Mesenchymal stem cell (in vitro differentiated cells and primary cell): ENCODE data around the gene TOLLIP.
"Not testable (repeated sequence)": the region's sequence is repeated elsewhere in the genome, so short reads cannot be mapped to it uniquely, and the experiment has no call there.

ENCODE experiments used
- DNase-seq: peaks from one replicate; pipeline ENCODE4 v3.0.0-alpha.2; 2013
- H2AFZ ChIP-seq: one replicate; pipeline ENCODE4 v1.6.1; 2013; ENCODE audit warnings: low read depth, mild to moderate bottlenecking, control low read depth, inconsistent platforms, low read length, moderate library complexity
- H2AK5ac ChIP-seq: 2 replicates; pipeline ENCODE4 v1.6.1; 2013; ENCODE audit warnings: low read length, moderate library complexity, mild to moderate bottlenecking, inconsistent platforms; ENCODE audit not compliant: severe bottlenecking
- H2BK120ac ChIP-seq: one replicate; pipeline ENCODE4 v1.6.1; 2013; ENCODE audit warnings: low read depth, mild to moderate bottlenecking, inconsistent platforms, low read length, moderate library complexity
- H2BK12ac ChIP-seq, 2 experiments: one replicate each; pipeline ENCODE4 v1.6.1; 2013; ENCODE audit warnings: inconsistent platforms in 2 of 2, low read length in 2 of 2, mild to moderate bottlenecking in 2 of 2, moderate library complexity in 2 of 2, control low read depth in 1 of 2
- H2BK15ac ChIP-seq: one replicate; pipeline ENCODE4 v1.6.1; 2013; ENCODE audit warnings: mild to moderate bottlenecking, low read depth, inconsistent platforms; ENCODE audit not compliant: poor library complexity, severe bottlenecking
- H2BK5ac ChIP-seq: 2 replicates; pipeline ENCODE4 v1.6.1; 2013; ENCODE audit warnings: low read depth, mild to moderate bottlenecking, low read length, control low read depth, inconsistent platforms; ENCODE audit not compliant: poor library complexity, severe bottlenecking
- H3K14ac ChIP-seq, 2 experiments: one replicate each; pipeline ENCODE4 v1.6.1; 2013; ENCODE audit warnings: inconsistent platforms in 2 of 2, low read length in 2 of 2, control low read depth in 1 of 2, mild to moderate bottlenecking in 1 of 2, moderate library complexity in 1 of 2
- H3K18ac ChIP-seq, 2 experiments: one replicate each; pipeline ENCODE4 v1.6.1; 2013; ENCODE audit warnings: inconsistent platforms in 2 of 2, low read length in 2 of 2, control low read depth in 1 of 2, low read depth in 1 of 2, mild to moderate bottlenecking in 1 of 2
- H3K23ac ChIP-seq, 2 experiments: one replicate each; pipeline ENCODE4 v1.6.1; 2013; ENCODE audit warnings: inconsistent platforms in 2 of 2, low read length in 2 of 2, mild to moderate bottlenecking in 2 of 2, moderate library complexity in 2 of 2, control low read depth in 1 of 2
- H3K27ac ChIP-seq: 2 replicates; pipeline ENCODE4 v1.5.1; 2013; ENCODE audit warnings: mild to moderate bottlenecking, moderate library complexity, low read length, control low read depth, inconsistent platforms; ENCODE audit not compliant: poor library complexity, severe bottlenecking
- H3K27me3 ChIP-seq, 2 experiments: 2 replicates each; pipeline versions ENCODE4 v1.6.1 to v1.7.0; 2013; ENCODE audit warnings: low read length in 2 of 2, mild to moderate bottlenecking in 2 of 2, moderate library complexity in 2 of 2, control low read depth in 1 of 2, inconsistent platforms in 1 of 2; ENCODE audit not compliant: control insufficient read depth in 1 of 2, insufficient read depth in 1 of 2
- H3K36me3 ChIP-seq, 2 experiments: 2 replicates each; pipeline versions ENCODE4 v1.6.1 to v1.7.0; 2013; ENCODE audit warnings: low read length in 2 of 2, control low read depth in 1 of 2, inconsistent platforms in 1 of 2, low read depth in 1 of 2, mild to moderate bottlenecking in 1 of 2; ENCODE audit not compliant: insufficient read depth in 2 of 2, control insufficient read depth in 1 of 2
- H3K4ac ChIP-seq, 2 experiments: one replicate each; pipeline ENCODE4 v1.6.1; 2013; ENCODE audit warnings: inconsistent platforms in 2 of 2, low read length in 2 of 2, mild to moderate bottlenecking in 2 of 2, moderate library complexity in 2 of 2, control low read depth in 1 of 2, low read depth in 1 of 2
- H3K4me1 ChIP-seq: 2 replicates; pipeline ENCODE4 v1.6.1; 2013; ENCODE audit warnings: low read depth, low read length, control low read depth; ENCODE audit not compliant: control insufficient read depth, insufficient read depth
- H3K4me2 ChIP-seq: 2 replicates; pipeline ENCODE4 v1.6.1; 2013; ENCODE audit warnings: low read length, mild to moderate bottlenecking, inconsistent platforms; ENCODE audit not compliant: poor library complexity, severe bottlenecking
- H3K4me3 ChIP-seq, 2 experiments: 2 replicates each; pipeline versions ENCODE4 v1.5.1 to v1.7.0; 2013; ENCODE audit warnings: low read length in 2 of 2, mild to moderate bottlenecking in 2 of 2, control low read depth in 1 of 2, low read depth in 1 of 2; ENCODE audit not compliant: insufficient read depth in 1 of 2
- H3K79me1 ChIP-seq: replicated peaks from 2 replicates; pipeline ENCODE4 v1.6.1; 2013; ENCODE audit warnings: mild to moderate bottlenecking, control low read depth, low read length, inconsistent platforms; ENCODE audit not compliant: poor library complexity, severe bottlenecking
- H3K9ac ChIP-seq: 2 replicates; pipeline ENCODE4 v1.7.0; 2013; ENCODE audit warnings: mild to moderate bottlenecking, low read length, moderate library complexity
- H3K9me3 ChIP-seq: 2 replicates; pipeline ENCODE4 v1.7.0; 2013; ENCODE audit warnings: mild to moderate bottlenecking, low read length; ENCODE audit not compliant: control insufficient read depth
- H4K8ac ChIP-seq: one replicate; pipeline ENCODE4 v1.6.1; 2013; ENCODE audit warnings: inconsistent platforms, mild to moderate bottlenecking, low read length, moderate library complexity
- H4K91ac ChIP-seq: one replicate; pipeline ENCODE4 v1.6.1; 2013; ENCODE audit warnings: mild to moderate bottlenecking, low read length, inconsistent platforms
- WGBS: methylation state at CpG from one replicate; pipeline ENCODE4 v1.1.7; 2013; ENCODE audit warnings: mixed read lengths; 5-methylcytosine and 5-hydroxymethylcytosine counted together

Gene TOLLIP

DNA sequence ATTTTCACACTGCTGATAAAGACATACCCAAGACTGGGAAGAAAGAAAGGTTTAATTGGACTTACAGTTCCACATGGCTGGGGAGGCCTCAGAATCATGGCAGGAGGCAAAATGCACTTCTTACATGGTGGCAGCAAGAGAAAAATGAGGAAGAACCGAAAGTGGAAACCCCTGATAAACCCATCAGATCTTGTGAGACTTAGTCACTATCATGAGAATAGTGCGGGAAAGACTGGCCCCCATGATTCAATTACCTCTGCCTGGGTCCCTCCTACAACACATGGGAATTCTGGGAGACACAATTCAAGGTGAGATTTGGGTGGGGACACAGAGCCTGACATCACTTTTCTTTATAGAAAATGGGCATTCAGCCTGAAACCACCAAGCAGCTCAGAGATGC, 42.5 kb downstream of the TOLLIP start:
- H2AK5ac ChIP-seq, H3K79me1 ChIP-seq, H3K23ac ChIP-seq, H3K4me2 ChIP-seq, DNase-seq, H3K18ac ChIP-seq, H3K9me3 ChIP-seq, H2AFZ ChIP-seq, H2BK12ac ChIP-seq, H2BK5ac ChIP-seq, H2BK120ac ChIP-seq, H3K14ac ChIP-seq, H3K36me3 ChIP-seq, H4K8ac ChIP-seq, H3K27me3 ChIP-seq, H3K4me3 ChIP-seq, H4K91ac ChIP-seq, H2BK15ac ChIP-seq, H3K4ac ChIP-seq, H3K27ac ChIP-seq, H3K9ac ChIP-seq: not testable (repeated sequence)
- peaks cover 23% of the 10 kb centered on the region for H3K4me1 ChIP-seq
- 89% methylated on average over 2 of the region's 2 CpGs for WGBS

DNA sequence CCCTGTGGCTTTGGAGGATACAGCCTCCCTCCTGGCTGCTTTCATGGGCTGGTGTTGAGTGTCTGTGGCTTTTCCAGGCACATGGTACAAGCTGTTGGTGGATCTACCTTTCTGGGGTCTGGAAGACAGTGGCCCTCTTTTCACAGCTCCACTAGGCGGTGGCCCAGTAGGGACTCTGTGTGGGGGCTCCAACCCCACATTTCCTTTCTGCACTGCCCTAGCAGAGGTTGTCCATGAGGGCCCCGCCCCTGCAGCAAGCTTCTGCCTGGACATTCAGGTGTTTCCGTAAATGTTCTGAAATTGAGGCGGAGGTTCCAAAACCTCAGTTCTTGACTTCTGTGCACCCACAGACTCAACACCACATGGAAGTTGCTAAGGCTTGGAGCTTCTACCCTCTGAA, 44.0 kb downstream of the TOLLIP start:
- not testable (repeated sequence) for H3K23ac ChIP-seq, H3K4me2 ChIP-seq, H3K4me1 ChIP-seq, H3K36me3 ChIP-seq, H2BK5ac ChIP-seq, H2BK12ac ChIP-seq, H2BK15ac ChIP-seq, H3K4ac ChIP-seq, H3K4me3 ChIP-seq, H2AK5ac ChIP-seq, H3K18ac ChIP-seq, H4K91ac ChIP-seq, H3K79me1 ChIP-seq, H3K9me3 ChIP-seq, H4K8ac ChIP-seq, H3K14ac ChIP-seq, H3K27ac ChIP-seq, H3K9ac ChIP-seq, DNase-seq, H2BK120ac ChIP-seq, H2AFZ ChIP-seq, H3K27me3 ChIP-seq
- WGBS: 93% methylated on average over 4 of the region's 4 CpGs

DNA sequence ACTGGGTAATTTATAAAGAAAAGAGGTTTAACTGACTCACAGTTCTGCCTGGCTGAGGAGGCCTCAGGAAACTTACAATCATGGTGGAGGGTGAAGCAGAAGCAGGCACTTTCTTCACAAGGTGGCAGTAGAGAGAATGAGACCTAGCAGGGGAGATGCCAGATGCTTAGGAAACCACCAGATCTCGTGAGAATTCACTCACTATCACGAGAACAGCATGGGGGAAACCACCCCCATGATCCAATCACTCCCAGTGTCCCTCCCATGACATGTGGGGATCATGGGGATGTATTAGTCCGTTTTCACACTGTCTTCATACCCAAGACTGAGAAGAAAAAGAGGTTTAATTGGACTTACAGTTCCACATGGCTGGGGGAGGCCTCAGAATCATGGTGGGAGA, 45.0 kb downstream of the TOLLIP start:
- not testable (repeated sequence) for H2BK12ac ChIP-seq, H3K23ac ChIP-seq, H3K4ac ChIP-seq, H3K36me3 ChIP-seq, H2AK5ac ChIP-seq, H3K27ac ChIP-seq, H2BK5ac ChIP-seq, H3K4me2 ChIP-seq, H2BK120ac ChIP-seq, H3K4me3 ChIP-seq, H3K27me3 ChIP-seq, H3K9me3 ChIP-seq, H4K8ac ChIP-seq, H3K4me1 ChIP-seq, H2BK15ac ChIP-seq, H2AFZ ChIP-seq, H3K14ac ChIP-seq, H3K18ac ChIP-seq, H3K79me1 ChIP-seq, H4K91ac ChIP-seq
- DNase-seq: peak; percentile 78
- 33% methylated on average over 2 of the region's 3 CpGs for WGBS
- H3K9ac ChIP-seq: peak overlapping the region; percentile 29

DNA sequence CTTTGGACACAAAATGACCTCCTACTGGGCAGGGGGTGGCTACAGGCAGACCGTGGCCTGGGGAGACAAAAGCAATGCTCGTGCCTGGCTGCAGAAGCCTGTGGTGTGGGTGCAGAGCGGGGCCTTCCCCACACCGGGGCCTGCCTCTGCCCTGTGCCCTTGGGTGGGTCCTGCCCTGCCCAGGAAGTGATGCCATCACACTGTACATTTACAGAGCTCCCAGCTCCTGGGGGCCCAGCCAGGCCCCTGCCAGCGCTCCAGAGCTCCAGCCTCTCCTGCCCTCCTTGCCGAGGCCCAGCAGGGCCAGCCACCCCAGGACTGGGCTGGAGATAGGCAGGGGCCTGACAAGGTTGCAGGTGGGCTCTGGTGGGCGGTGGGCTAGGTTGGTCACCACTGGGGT, 46.4 kb downstream of the TOLLIP start:
- no peak overlapping the region for H2BK5ac ChIP-seq
- H3K79me1 ChIP-seq: no peaks in the 10 kb centered on the region
- no peak for DNase-seq
- no peak overlapping the region for H2BK120ac ChIP-seq
- H3K4me1 ChIP-seq: peaks cover 5% of the 10 kb centered on the region
- no peak overlapping the region for H4K8ac ChIP-seq
- no peaks in the 10 kb centered on the region for H3K27me3 ChIP-seq
- no peak overlapping the region for H3K27ac ChIP-seq
- H3K14ac ChIP-seq: no peak overlapping the region
- peak overlapping the region; percentile 70 for H3K9ac ChIP-seq
- H2AK5ac ChIP-seq: no peak overlapping the region
- peak overlapping the region in 1 of 2 experiments; percentile 83 for H3K4me3 ChIP-seq
- no peak overlapping the region for H3K18ac ChIP-seq
- no peak overlapping the region for H2BK12ac ChIP-seq
- H3K9me3 ChIP-seq: no peaks in the 10 kb centered on the region
- WGBS: 85% methylated on average over 7 of the region's 7 CpGs
- no peak overlapping the region for H3K4ac ChIP-seq
- no peak overlapping the region for H2AFZ ChIP-seq
- H3K36me3 ChIP-seq: peaks cover 0 to 6% of the 10 kb centered on the region in 2 experiments
- no peak overlapping the region for H3K23ac ChIP-seq
- H4K91ac ChIP-seq: no peak overlapping the region
- H3K4me2 ChIP-seq: no peak overlapping the region
- H2BK15ac ChIP-seq: no peak overlapping the region
